Measurements from ENCODE around the gene MTG1.

GRCh38 chr10:133388236-133388972, 5.6 kb upstream of the MTG1 start:
- no peak for TF ChIP-seq SNAI2 (CRISPR knock-in tag; IDR thresholded peaks at IDR 0.05)
- no peak for TF ChIP-seq ZFP30 (CRISPR knock-in tag; IDR thresholded peaks at IDR 0.05)
- no peak for TF ChIP-seq PATZ1 (CRISPR knock-in tag; IDR thresholded peaks at IDR 0.05; ENCODE audit: borderline replicate concordance)
- TF ChIP-seq ARNTL (CRISPR knock-in tag; IDR thresholded peaks at IDR 0.05; ENCODE audit: borderline replicate concordance, low read depth), result no peak
- no peak for TF ChIP-seq ZNF70 (CRISPR knock-in tag; IDR thresholded peaks at IDR 0.05)
- no peak for TF ChIP-seq ZFP3 (CRISPR knock-in tag; IDR thresholded peaks at IDR 0.05)
- TF ChIP-seq PPARA (CRISPR knock-in tag; IDR thresholded peaks at IDR 0.05; ENCODE audit: borderline replicate concordance), result no peak
- no peak for TF ChIP-seq POU6F1 (CRISPR knock-in tag; IDR thresholded peaks at IDR 0.05; ENCODE audit: borderline replicate concordance, low read depth)
- TF ChIP-seq RARB (CRISPR knock-in tag; IDR thresholded peaks at IDR 0.05), result no peak
- TF ChIP-seq CSDC2 (CRISPR knock-in tag; IDR thresholded peaks at IDR 0.05), result no peak
- TF ChIP-seq CREB5 (CRISPR knock-in tag; IDR thresholded peaks at IDR 0.05; ENCODE audit: low read depth), result no peak
- TF ChIP-seq ESRRG (CRISPR knock-in tag; IDR thresholded peaks at IDR 0.05), result no peak

Data from SK-N-SH treated with all-trans-retinoic acid at 6 μM for 48 hours (cell line).